PFSK-1 (cell line): ENCODE results near the gene C2orf76.

Experiments
- FOXP2 ChIP-seq: optimal IDR thresholded peaks from 2 replicates; pipeline ENCODE3; 2011; ENCODE audit warnings: borderline replicate concordance, control low read depth, inconsistent platforms; ENCODE audit not compliant: insufficient read depth; ENCODE audit errors: extremely low read length, extremely low read depth
- POLR2AphosphoS5 ChIP-seq: IDR thresholded peaks from 2 replicates; pipeline ENCODE4 v1.6.1; 2012; ENCODE audit warnings: low read depth, mild to moderate bottlenecking, control low read depth, low read length, moderate library complexity
- REST ChIP-seq, 2 experiments: IDR thresholded peaks; 2 replicates each; pipeline versions ENCODE4 v1.6.1 to v1.8.0; 2011 to 2012; ENCODE audit warnings: low read depth in 2 of 2, low read length in 2 of 2, control low read depth in 1 of 2, inconsistent platforms in 1 of 2, mild to moderate bottlenecking in 1 of 2, moderate library complexity in 1 of 2; ENCODE audit not compliant: insufficient read depth in 1 of 2
- SIN3A ChIP-seq: IDR thresholded peaks from 2 replicates; pipeline ENCODE4 v1.6.1; 2012; ENCODE audit warnings: mild to moderate bottlenecking, low read length, moderate library complexity, borderline replicate concordance; ENCODE audit not compliant: insufficient read depth
- TAF1 ChIP-seq: IDR thresholded peaks from 2 replicates; pipeline ENCODE4 v1.6.1; 2012; ENCODE audit warnings: low read length, control low read depth, borderline replicate concordance; ENCODE audit not compliant: insufficient read depth

Gene C2orf76

GRCh38 chr2:119360423-119360966 lies 6.1 kb downstream of the C2orf76 start:
- TF ChIP-seq FOXP2 = no peak
- no peak for TF ChIP-seq TAF1

- TF ChIP-seq FOXP2 = no peak
- TF ChIP-seq SIN3A = no peak
- TF ChIP-seq POLR2AphosphoS5 = no peak
- no peak for TF ChIP-seq REST (IDR thresholded peaks at IDR 0.05; ENCODE audit: insufficient read depth in 1 of 2, low read depth in 2 of 2, low read length in 2 of 2)
- no peak for TF ChIP-seq TAF1
Measured at GRCh38 chr2:119359774-119360173, 6.9 kb downstream of the C2orf76 start.

- TF ChIP-seq REST (IDR thresholded peaks at IDR 0.05; ENCODE audit: insufficient read depth in 1 of 2, low read depth in 2 of 2, low read length in 2 of 2) (no peak), POLR2AphosphoS5 (no peak), FOXP2 (no peak), TAF1 (no peak), SIN3A (no peak)
Measured at GRCh38 chr2:119354860-119355259, 11.8 kb downstream of the C2orf76 start.

- no peak for TF ChIP-seq FOXP2
- TF ChIP-seq POLR2AphosphoS5 = no peak
- TF ChIP-seq REST (IDR thresholded peaks at IDR 0.05; ENCODE audit: insufficient read depth in 1 of 2, low read depth in 2 of 2, low read length in 2 of 2) = no peak
- no peak for TF ChIP-seq SIN3A
- TF ChIP-seq TAF1 = no peak
Measured at GRCh38 chr2:119352357-119352756, 14.3 kb downstream of the C2orf76 start.

GRCh38 chr2:119350311-119350998 lies 16.2 kb downstream of the C2orf76 start:
- TF ChIP-seq FOXP2 = no peak
- no peak for TF ChIP-seq POLR2AphosphoS5
- no peak for TF ChIP-seq TAF1
- TF ChIP-seq SIN3A = no peak
- TF ChIP-seq REST (IDR thresholded peaks at IDR 0.05; ENCODE audit: insufficient read depth in 1 of 2, low read depth in 2 of 2, low read length in 2 of 2) = no peak
